ENCODE results near the gene MBNL2. TPM values are rescaled to one million over a fixed set of nuclear protein-coding genes. Genes with fewer than 3 reads are reported as not detected.

MBNL2 gene
- total and polyA plus RNA-seq, 2 of the 13 experiments (the other 11 are each of a cell fraction or from before 2014, with no cell fraction given), result 30.8 to 59.0 TPM

GRCh38 chr13:97432917-97433726 lies 211.0 kb downstream of the MBNL2 start (continued):
- TF ChIP-seq E2F2 (CRISPR knock-in tag; IDR thresholded peaks at IDR 0.05; ENCODE audit: borderline replicate concordance) (no peak), MED8 (CRISPR knock-in tag; IDR thresholded peaks at IDR 0.05; ENCODE audit: insufficient replicate concordance) (no peak), ZGPAT (CRISPR knock-in tag; IDR thresholded peaks at IDR 0.05) (peak; percentile 88), HHEX (CRISPR knock-in tag; IDR thresholded peaks at IDR 0.05) (no peak), ZNF546 (CRISPR knock-in tag; conservative IDR thresholded peaks at IDR 0.05) (no peak), RORA (CRISPR knock-in tag; IDR thresholded peaks at IDR 0.05) (no peak), EEA1 (CRISPR knock-in tag; IDR thresholded peaks at IDR 0.05; ENCODE audit: borderline replicate concordance) (no peak), ZHX2 (IDR thresholded peaks at IDR 0.05; ENCODE audit: low read depth) (peak; percentile 29; the same call in 1 of the 2 replicates), ZHX2 (CRISPR knock-in tag; IDR thresholded peaks at IDR 0.05; ENCODE audit: borderline replicate concordance) (no peak), GATA4 (IDR thresholded peaks at IDR 0.05; ENCODE audit: borderline replicate concordance, low read depth) (no peak; the same call in 1 of the 2 replicates), ZNF263 (CRISPR knock-in tag; IDR thresholded peaks at IDR 0.05) (no peak), SMAD3 (CRISPR knock-in tag; IDR thresholded peaks at IDR 0.05) (0 out of 2 replicates have a peak, but pooled peaks have one; percentile 53), ZBED4 (CRISPR knock-in tag; IDR thresholded peaks at IDR 0.05; ENCODE audit: borderline replicate concordance) (no peak), ZBTB34 (CRISPR knock-in tag; IDR thresholded peaks at IDR 0.05) (no peak)
